Left kidney (tissue), 8 donors: Measurements from ENCODE around the gene SPATA31A5. TPM values are rescaled to one million over a fixed set of nuclear protein-coding genes. Genes with fewer than 3 reads are reported as not detected.
"Not testable (repeated sequence)": the region's sequence is repeated elsewhere in the genome, so short reads cannot be mapped to it uniquely, and the experiment has no call there.

Source experiments
- DNase-seq: peaks from one replicate; pipeline ENCODE4 v3.0.0-alpha.2; 2013
- long read RNA-seq, 8 donors: transcript quantifications; one replicate each; lab custom pipeline, GENCODE V29; 2026
- polyA plus RNA-seq: library from polyadenylated mRNA; unstranded; fragments of 120-200 nt; gene quantifications from one replicate; pipeline ENCODE4 v1.2.1, GENCODE V29; 2013; ENCODE audit not compliant: insufficient read length

Gene SPATA31A5
- polyA plus RNA-seq: not detected
- long read RNA-seq, donor 1: 0 reads
- long read RNA-seq, donor 2: 0 reads
- long read RNA-seq, donor 3: 0 reads
- long read RNA-seq, donor 4: 0 reads
- long read RNA-seq, donor 5: 0 reads
- long read RNA-seq, donor 6: 0 reads
- long read RNA-seq, donor 7: 0 reads
- long read RNA-seq, donor 8: 0 reads

- not testable (repeated sequence) for DNase-seq
Observed at GRCh38 chr9:60914107-60914506, at the start of gene SPATA31A5. Gene SPATA31A5, plus strand, starts transcription at chr9:60914407. Its CDS starts 29 bp downstream, at chr9:60914436.

- not testable (repeated sequence) for DNase-seq
Observed at GRCh38 chr9:60962990-60963350, 48.8 kb downstream of the SPATA31A5 start.

- not testable (repeated sequence) for DNase-seq
Observed at GRCh38 chr9:60966382-60966781, 52.2 kb downstream of the SPATA31A5 start.
